ENCODE measurements around the gene PKIB. TPM values are rescaled to one million over a fixed set of nuclear protein-coding genes. Genes with fewer than 3 reads are reported as not detected.

Gene PKIB
- total RNA-seq, 1 donor from 2014 or later: 3.2 TPM

DNA sequence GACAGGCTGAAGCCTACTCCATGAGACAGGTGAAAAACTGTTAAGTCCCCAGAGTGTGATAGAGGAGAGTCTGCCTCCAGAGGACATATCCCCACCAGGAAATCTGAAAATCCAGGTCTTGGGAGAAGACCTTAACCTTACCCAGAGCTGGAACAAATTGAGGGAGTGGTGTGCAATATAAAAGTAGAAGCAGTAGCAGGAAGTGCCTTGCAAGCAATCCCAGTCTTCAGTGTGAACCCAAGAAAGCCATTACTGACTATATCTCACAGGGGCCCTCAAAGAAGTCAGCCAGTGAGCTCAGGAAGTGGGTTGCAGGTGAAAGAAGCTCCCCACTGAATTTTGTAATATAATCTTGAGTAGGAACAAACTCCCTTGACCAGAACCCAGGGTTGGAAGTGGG lies 41.9 kb upstream of the PKIB start:
- H3K4me1 ChIP-seq: no peaks in the 10 kb centered on the region
- intact Hi-C loops (cut with DNase I): no loop called here

DNA sequence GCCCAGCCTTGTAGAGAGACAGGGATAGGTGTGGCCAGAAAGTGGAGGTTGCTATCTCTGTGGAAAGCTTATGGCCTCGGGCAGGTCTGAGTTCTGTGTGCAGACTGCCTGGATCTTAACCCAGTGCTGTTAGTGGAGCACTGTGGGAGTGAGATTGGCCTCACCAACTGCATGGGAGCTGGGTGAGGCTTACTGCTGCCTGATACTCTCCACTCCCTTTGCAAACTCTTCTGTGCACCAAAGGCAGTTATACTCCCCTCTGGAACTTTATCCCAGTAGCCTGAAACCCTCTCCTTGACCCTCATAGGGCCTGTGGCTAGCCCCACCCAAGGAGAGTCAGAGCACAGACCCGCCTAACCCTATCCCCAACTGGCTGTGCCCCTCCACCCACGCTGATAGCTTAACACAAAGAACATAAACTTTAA lies 41.4 kb upstream of the PKIB start:
- intact Hi-C loops (cut with DNase I): no loop called here
- ATAC-seq (no peak), DNase-seq (no peak)
- no peaks in the 10 kb centered on the region for H3K36me3 ChIP-seq
- no peak overlapping the region for H3K27ac ChIP-seq
- H3K27me3 ChIP-seq (ENCODE audit: low read depth): no peaks in the 10 kb centered on the region
- no peak overlapping the region for H3K4me3 ChIP-seq
- H3K9me3 ChIP-seq: no peaks in the 10 kb centered on the region
- no peaks in the 10 kb centered on the region for H3K4me1 ChIP-seq
- TF ChIP-seq, protein P1, sequence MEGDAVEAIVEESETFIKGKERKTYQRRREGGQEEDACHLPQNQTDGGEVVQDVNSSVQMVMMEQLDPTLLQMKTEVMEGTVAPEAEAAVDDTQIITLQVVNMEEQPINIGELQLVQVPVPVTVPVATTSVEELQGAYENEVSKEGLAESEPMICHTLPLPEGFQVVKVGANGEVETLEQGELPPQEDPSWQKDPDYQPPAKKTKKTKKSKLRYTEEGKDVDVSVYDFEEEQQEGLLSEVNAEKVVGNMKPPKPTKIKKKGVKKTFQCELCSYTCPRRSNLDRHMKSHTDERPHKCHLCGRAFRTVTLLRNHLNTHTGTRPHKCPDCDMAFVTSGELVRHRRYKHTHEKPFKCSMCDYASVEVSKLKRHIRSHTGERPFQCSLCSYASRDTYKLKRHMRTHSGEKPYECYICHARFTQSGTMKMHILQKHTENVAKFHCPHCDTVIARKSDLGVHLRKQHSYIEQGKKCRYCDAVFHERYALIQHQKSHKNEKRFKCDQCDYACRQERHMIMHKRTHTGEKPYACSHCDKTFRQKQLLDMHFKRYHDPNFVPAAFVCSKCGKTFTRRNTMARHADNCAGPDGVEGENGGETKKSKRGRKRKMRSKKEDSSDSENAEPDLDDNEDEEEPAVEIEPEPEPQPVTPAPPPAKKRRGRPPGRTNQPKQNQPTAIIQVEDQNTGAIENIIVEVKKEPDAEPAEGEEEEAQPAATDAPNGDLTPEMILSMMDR (IDR thresholded peaks at IDR 0.05): no peak

More for the DNA sequence above, 41.9 kb upstream of the PKIB start:
- DNase-seq (no peak), ATAC-seq (no peak)
- H3K9me3 ChIP-seq: no peaks in the 10 kb centered on the region
- no peaks in the 10 kb centered on the region for H3K27me3 ChIP-seq (ENCODE audit: low read depth)
- H3K27ac ChIP-seq: no peak overlapping the region
- TF ChIP-seq, protein P1 (IDR thresholded peaks at IDR 0.05): no peak
- H3K36me3 ChIP-seq: no peaks in the 10 kb centered on the region
- H3K4me3 ChIP-seq: no peak overlapping the region

DNA sequence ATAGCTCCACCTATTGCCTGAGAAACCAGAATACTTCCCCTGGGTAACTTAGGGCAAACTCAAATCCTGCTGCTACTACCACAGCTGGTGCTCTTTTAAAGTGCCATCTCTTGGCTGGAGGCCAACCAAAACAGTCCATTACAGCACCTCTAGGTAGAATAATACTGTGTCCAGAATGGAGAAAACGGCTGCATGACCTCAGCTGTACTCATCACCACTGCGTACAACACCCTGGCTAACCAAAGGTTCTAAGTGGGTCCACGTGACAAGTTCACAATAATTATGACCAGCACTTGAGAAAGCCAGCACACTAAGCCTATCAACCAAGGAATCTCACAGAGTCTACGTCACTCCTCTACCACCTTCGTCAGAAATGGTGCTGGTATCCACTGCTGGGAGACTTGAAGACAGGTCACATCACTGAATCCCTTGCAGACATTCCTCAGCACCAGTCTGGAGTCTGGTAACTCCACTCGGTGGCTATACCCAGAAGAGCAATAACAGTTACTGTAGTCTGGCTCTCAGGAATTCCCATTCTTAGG lies 40.9 kb upstream of the PKIB start:
- Histone ChIP-seq H3K4me3 (no peak overlapping the region), H3K4me1 (no peaks in the 10 kb centered on the region), H3K27ac (no peak overlapping the region), H3K9me3 (no peaks in the 10 kb centered on the region), H3K36me3 (no peaks in the 10 kb centered on the region), H3K27me3 (ENCODE audit: low read depth) (no peaks in the 10 kb centered on the region)
- DNase-seq: no peak
- no peak for ATAC-seq
- intact Hi-C loops (cut with DNase I): no loop called here
- TF ChIP-seq, protein P1 (IDR thresholded peaks at IDR 0.05): no peak

DNA sequence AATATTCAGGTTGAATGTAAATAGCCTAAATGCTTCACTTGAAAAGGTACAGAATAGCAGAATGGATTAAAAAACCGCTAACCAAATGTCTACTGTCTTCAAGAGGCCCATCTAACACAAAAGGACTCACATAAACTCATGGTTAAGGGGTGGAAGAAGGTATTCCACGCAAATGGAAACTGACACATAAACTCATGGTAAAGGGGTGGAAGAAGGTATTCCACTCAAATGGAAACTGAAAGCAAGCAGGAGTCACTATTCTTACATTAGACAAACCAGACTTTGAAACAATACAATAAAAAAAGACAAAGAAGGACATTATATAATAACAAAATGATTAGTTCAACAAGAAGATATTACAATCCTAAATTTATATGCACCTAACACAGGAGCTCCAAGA lies 38.3 kb upstream of the PKIB start:
- intact Hi-C loops (cut with DNase I): no loop called here
- H3K27ac ChIP-seq: no peak overlapping the region
- no peak for ATAC-seq

DNA sequence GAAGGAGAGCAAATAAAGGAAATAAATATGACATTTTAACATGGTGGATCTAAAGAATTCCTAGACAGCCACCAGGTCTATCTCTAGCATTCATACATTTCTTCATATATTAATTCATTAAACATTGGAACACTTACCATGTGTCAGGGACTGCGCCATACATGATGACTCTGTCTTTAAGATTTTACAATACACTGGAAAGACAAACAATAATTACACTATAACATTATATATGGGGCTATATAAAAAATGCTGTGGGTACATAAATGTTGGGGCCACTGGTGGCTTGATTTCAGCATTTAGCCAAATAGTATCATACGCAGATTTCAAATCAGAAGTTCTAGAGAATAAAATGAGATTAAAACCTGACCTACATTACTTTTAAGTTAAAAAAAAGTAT lies 33.3 kb upstream of the PKIB start:
- ATAC-seq: no peak
- no peak for DNase-seq
- no peaks in the 10 kb centered on the region for H3K36me3 ChIP-seq
- intact Hi-C loops (cut with DNase I): no loop called here
- H3K27me3 ChIP-seq (ENCODE audit: low read depth): no peaks in the 10 kb centered on the region
- H3K4me3 ChIP-seq: no peak overlapping the region
- no peak overlapping the region for H3K27ac ChIP-seq
- TF ChIP-seq, protein P1 (IDR thresholded peaks at IDR 0.05): no peak
- H3K9me3 ChIP-seq: no peaks in the 10 kb centered on the region
- no peaks in the 10 kb centered on the region for H3K4me1 ChIP-seq

More for the DNA sequence above, 38.3 kb upstream of the PKIB start:
- TF ChIP-seq, protein P1 (IDR thresholded peaks at IDR 0.05): no peak
- Histone ChIP-seq H3K9me3 (no peaks in the 10 kb centered on the region), H3K4me1 (no peaks in the 10 kb centered on the region), H3K27me3 (ENCODE audit: low read depth) (no peaks in the 10 kb centered on the region), H3K4me3 (no peak overlapping the region), H3K36me3 (no peaks in the 10 kb centered on the region)
- DNase-seq: no peak
